ENCODE data around the gene MFN2.

- TF ChIP-seq CTCF (IDR thresholded peaks at IDR 0.05; ENCODE audit: low read length) = no peak
- no peak for TF ChIP-seq EZH2 (optimal IDR thresholded peaks at IDR 0.05; ENCODE audit: low read depth, low read length)
- no peak for TF ChIP-seq EZH2phosphoT487 (IDR thresholded peaks at IDR 0.05; ENCODE audit: low read length)
These were observed 1.2 kb downstream of the MFN2 start for GRCh38 chr1:11981378-11982009.
